Suprapubic skin (tissue), 3 donors: ENCODE data around the gene SLC25A10.

ENCODE experiments used
- EP300 ChIP-seq: sonication (generic); formaldehyde crosslinking; IDR thresholded peaks from one replicate; pipeline ENCODE4 v1.6.1; 2017; ENCODE audit warnings: antibody characterized with exemption
- POLR2A ChIP-seq, 2 donors: fragments of 450-650 bp; IDR thresholded peaks; one replicate each; pipeline ENCODE4 v1.6.1; 2017; ENCODE audit warnings: antibody characterized with exemption in 2 of 2, mild to moderate bottlenecking in 2 of 2, moderate library complexity in 2 of 2
- TF ChIP-seq, protein P1 (sequence below), 2 donors: fragments of 200-600 bp in 1 of 2; fragments of 450-650 bp in 1 of 2; sonication (generic) in 1 of 2; IDR thresholded peaks; one replicate each; pipeline ENCODE4 v1.5.1; 2016 to 2019; ENCODE audit warnings: antibody characterized with exemption in 2 of 2, mild to moderate bottlenecking in 1 of 2, moderate library complexity in 1 of 2

DNA sequence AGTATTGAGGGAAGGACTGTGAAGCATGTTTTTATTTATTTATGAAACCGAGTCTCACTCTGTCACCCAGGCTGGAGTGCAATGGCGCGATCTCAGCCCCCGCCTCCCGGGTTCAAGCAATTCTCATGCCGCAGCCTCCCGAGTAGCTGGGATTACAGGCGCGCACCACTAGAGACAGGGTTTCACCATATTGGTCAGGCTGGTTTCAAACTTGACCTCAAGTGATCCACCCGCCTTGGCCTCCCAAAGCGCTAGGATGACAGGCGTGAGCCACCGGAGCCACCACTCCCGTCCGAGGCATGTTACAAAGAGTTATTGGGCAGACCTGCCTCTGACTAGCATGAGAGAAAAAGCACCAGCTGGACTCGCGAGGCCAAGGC lies 5.9 kb upstream of the SLC25A10 start:
- TF ChIP-seq POLR2A (IDR thresholded peaks at IDR 0.05) (no peak), EP300 (no peak)
- TF ChIP-seq, protein P1, sequence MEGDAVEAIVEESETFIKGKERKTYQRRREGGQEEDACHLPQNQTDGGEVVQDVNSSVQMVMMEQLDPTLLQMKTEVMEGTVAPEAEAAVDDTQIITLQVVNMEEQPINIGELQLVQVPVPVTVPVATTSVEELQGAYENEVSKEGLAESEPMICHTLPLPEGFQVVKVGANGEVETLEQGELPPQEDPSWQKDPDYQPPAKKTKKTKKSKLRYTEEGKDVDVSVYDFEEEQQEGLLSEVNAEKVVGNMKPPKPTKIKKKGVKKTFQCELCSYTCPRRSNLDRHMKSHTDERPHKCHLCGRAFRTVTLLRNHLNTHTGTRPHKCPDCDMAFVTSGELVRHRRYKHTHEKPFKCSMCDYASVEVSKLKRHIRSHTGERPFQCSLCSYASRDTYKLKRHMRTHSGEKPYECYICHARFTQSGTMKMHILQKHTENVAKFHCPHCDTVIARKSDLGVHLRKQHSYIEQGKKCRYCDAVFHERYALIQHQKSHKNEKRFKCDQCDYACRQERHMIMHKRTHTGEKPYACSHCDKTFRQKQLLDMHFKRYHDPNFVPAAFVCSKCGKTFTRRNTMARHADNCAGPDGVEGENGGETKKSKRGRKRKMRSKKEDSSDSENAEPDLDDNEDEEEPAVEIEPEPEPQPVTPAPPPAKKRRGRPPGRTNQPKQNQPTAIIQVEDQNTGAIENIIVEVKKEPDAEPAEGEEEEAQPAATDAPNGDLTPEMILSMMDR (IDR thresholded peaks at IDR 0.05) = no peak
